Glutamatergic neuron (in vitro differentiated cells): Measurements from ENCODE around the gene CYP26A1. TPM values are rescaled to one million over a fixed set of nuclear protein-coding genes. Genes with fewer than 3 reads are reported as not detected.
A peak's percentile ranks its signal among the peaks of the same experiment; 100 is the strongest.

Source experiments
- DNase-seq: peaks from one replicate; pipeline ENCODE4 v3.0.0; 2022
- H3K27ac Mint-ChIP-seq: one replicate; pipeline ENCODE4 v1.8.0; 2020; ENCODE audit warnings: mild to moderate bottlenecking, mixed read lengths, inconsistent platforms; ENCODE audit not compliant: unreplicated experiment
- H3K27me3 Mint-ChIP-seq: one replicate; pipeline ENCODE4 v1.8.0; 2020; ENCODE audit warnings: mild to moderate bottlenecking, moderate library complexity, mixed read lengths, inconsistent platforms; ENCODE audit not compliant: unreplicated experiment
- H3K36me3 Mint-ChIP-seq: one replicate; pipeline ENCODE4 v1.8.0; 2020; ENCODE audit warnings: mild to moderate bottlenecking, mixed read lengths, inconsistent platforms; ENCODE audit not compliant: unreplicated experiment
- H3K4me1 Mint-ChIP-seq: one replicate; pipeline ENCODE4 v1.8.0; 2020; ENCODE audit warnings: mild to moderate bottlenecking, low read depth, mixed read lengths, inconsistent platforms; ENCODE audit not compliant: unreplicated experiment
- H3K4me3 Mint-ChIP-seq: one replicate; pipeline ENCODE4 v1.8.0; 2020; ENCODE audit warnings: mild to moderate bottlenecking, mixed read lengths, inconsistent platforms; ENCODE audit not compliant: unreplicated experiment
- H3K9me3 Mint-ChIP-seq: one replicate; pipeline ENCODE4 v1.8.0; 2020; ENCODE audit warnings: mild to moderate bottlenecking, moderate library complexity, mixed read lengths, inconsistent platforms; ENCODE audit not compliant: unreplicated experiment
- CTCF ChIP-seq: fragments of 200-600 bp; sonication (generic); IDR thresholded peaks from one replicate; pipeline ENCODE4 v1.5.0; 2021; ENCODE audit not compliant: partially characterized antibody, unreplicated experiment
- total RNA-seq: library from RNA; stranded (reverse); fragmentation: NEBNext Ultra II Directional; extraction: Animal tissue kit (Norgen Biotek cat#: 25700); gene quantifications from one replicate; pipeline ENCODE4 v1.2.1, GENCODE V29; 2021; ENCODE audit not compliant: unreplicated experiment

Gene CYP26A1
- total RNA-seq, 1 donor from 2014 or later: 4.2 TPM

- peak overlapping the region; percentile 4 for H3K27ac Mint-ChIP-seq
- no peak for TF ChIP-seq CTCF
- DNase-seq: no peak
Observed at GRCh38 chr10:93032105-93032808, 41.4 kb upstream of the CYP26A1 start.

GRCh38 chr10:93032809-93033137 is 40.9 kb upstream of the CYP26A1 start:
- Mint-ChIP-seq H3K4me3 (no peak overlapping the region), H3K4me1 (no peaks in the 10 kb centered on the region), H3K9me3 (no peaks in the 10 kb centered on the region), H3K27me3 (no peaks in the 10 kb centered on the region), H3K36me3 (peaks cover under 1% of the 10 kb centered on the region), H3K27ac (peak overlapping the region; percentile 4)
- no peak for TF ChIP-seq CTCF
- DNase-seq: no peak

More at GRCh38 chr10:93032105-93032808, 41.4 kb upstream of the CYP26A1 start:
- Mint-ChIP-seq H3K36me3 (peaks cover 6% of the 10 kb centered on the region), H3K4me3 (no peak overlapping the region), H3K27me3 (no peaks in the 10 kb centered on the region), H3K9me3 (peaks cover under 1% of the 10 kb centered on the region), H3K4me1 (no peaks in the 10 kb centered on the region)

GRCh38 chr10:93034426-93034825 is 39.3 kb upstream of the CYP26A1 start:
- H3K4me3 Mint-ChIP-seq: no peak overlapping the region
- TF ChIP-seq CTCF: no peak
- no peaks in the 10 kb centered on the region for H3K4me1 Mint-ChIP-seq
- no peaks in the 10 kb centered on the region for H3K9me3 Mint-ChIP-seq
- no peaks in the 10 kb centered on the region for H3K36me3 Mint-ChIP-seq
- no peaks in the 10 kb centered on the region for H3K27me3 Mint-ChIP-seq
- no peak for DNase-seq
- no peak overlapping the region for H3K27ac Mint-ChIP-seq

- H3K27me3 Mint-ChIP-seq: no peaks in the 10 kb centered on the region
- no peak for DNase-seq
- H3K4me3 Mint-ChIP-seq: no peak overlapping the region
- H3K27ac Mint-ChIP-seq: no peak overlapping the region
- no peaks in the 10 kb centered on the region for H3K9me3 Mint-ChIP-seq
- peaks cover 1% of the 10 kb centered on the region for H3K4me1 Mint-ChIP-seq
- no peak for TF ChIP-seq CTCF
- H3K36me3 Mint-ChIP-seq: no peaks in the 10 kb centered on the region
Observed at GRCh38 chr10:93039110-93039509, 34.6 kb upstream of the CYP26A1 start.

GRCh38 chr10:93039721-93040120 is 34.0 kb upstream of the CYP26A1 start:
- Mint-ChIP-seq H3K27ac (no peak overlapping the region), H3K36me3 (no peaks in the 10 kb centered on the region), H3K27me3 (no peaks in the 10 kb centered on the region), H3K9me3 (no peaks in the 10 kb centered on the region), H3K4me3 (no peak overlapping the region), H3K4me1 (peaks cover 1% of the 10 kb centered on the region)
- no peak for DNase-seq
- no peak for TF ChIP-seq CTCF
